Hematopoietic multipotent progenitor cell treated with erythropoietin and hydrocortisone succinate and interleukin-3 and kit ligand, for 15 days (in vitro differentiated cells): ENCODE measurements around the gene STUM.

Experiments used
- DNase-seq: peaks from one replicate; pipeline ENCODE4 v3.0.0-alpha.2; 2015; ENCODE audit warnings: low spot score

STUM gene

DNA sequence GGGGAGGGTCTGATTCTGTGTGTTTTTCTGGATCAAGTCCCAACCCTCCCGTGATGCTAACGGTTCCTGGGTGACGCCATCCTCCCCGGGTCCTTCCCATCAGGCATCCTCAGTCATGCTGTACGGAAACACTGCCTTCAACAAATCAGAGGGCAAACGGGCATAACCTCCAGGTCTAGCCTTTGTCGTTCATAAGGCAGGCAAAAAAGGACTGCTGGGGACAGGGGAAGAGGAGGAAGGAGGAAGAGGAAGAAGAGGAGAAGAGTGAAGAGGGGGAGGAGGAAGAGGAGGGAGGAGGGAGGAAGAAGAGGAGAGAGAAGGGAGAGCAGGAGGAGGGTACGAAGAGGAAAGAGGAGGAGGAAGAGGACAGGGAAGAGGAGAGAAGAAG lies 106.1 kb downstream of the STUM start:
- DNase-seq, result no peak

DNA sequence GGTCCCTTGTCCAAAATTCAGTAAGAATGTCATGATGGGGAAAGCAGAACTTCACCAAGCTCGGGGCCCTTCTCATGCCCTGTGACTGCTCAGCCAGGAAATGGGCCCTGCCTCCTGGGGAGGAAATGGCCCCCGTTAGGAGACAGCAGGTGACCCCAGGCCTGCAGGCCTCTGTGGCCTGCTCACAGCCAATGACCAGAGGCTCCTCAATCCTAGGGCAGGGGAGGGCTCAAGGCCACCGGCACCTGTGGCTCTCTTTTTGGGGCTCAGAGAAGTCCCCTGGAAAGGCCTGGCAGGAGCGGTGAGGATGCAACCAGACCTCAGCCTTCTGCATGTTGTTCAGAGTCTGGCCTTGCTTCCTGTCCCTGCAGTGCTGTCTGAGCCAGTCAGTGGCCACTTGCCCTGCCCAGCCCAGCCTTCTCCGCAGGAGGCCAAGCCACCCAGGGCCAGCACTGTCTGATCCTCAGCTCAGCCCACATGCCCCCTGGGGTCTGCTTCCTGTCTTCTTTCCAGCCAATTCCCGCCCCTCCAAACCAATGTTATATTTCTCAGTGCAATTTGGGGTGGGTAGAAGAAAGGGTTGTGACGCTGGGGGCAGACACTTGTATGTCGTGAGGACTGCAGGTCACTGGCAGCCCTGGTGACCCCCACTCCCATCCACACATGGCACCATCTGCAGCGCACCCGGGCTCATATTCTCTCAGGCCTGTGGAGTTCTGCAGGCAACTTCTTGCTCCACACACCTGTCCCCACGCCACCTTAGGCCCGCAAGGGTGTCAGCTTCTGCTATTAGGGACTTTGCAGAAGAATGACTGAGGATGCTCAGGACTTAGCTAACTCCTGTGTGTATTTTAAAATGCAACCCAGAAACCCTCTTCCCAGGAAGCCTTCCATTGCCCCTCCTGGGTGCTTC lies 106.9 kb downstream of the STUM start:
- no peak for DNase-seq

DNA sequence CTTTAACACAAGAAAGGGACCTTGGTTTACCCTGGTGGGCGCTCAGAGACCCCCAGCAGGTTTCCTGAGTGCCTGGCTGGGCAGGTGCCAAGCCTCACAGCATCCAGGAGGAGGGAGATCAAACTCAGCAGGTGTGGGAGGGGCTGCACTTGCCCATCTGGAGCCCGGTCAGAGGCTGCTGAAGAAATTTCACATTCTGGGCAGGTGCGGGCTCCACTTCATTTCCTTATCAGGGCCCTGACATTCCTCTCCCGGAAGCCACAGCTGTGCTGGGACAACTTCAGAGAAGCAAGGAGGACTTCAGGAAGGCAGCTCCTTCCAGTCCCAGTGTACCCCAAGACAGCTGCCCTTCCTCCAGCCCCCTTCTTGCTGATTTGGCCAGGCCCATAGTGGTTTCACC lies 107.6 kb downstream of the STUM start:
- no peak for DNase-seq

DNA sequence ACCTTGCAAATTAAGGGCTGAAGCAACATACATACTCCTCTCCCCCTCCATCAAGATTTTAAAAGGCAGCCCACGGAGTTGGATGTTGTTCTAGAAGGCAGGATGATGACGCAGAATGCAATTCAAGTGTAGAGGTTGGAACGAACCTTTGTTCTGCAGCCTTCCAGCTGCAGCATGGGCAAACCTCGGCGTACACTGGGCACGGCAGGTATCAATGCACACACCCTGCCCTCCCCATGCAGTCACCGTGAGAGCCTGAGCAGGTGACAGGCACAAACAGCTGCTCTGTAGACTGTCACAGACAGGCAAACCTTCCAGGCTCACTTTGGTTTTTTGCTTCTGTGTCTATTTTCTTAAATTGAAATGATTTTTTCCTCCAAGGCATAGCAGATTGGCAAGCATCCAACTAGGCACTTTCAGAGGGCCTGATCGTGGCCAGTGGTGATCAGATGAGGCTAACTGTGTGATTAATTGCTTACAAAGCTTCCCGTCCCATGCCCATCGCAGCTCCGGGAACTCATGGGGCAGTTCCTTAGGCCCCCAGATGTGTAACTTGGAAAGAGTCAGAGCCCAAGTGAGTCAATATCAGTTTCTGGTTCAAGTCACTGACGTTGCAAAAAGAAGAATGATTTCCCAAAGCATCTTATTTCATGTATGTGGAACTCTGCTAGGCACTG lies 108.2 kb downstream of the STUM start:
- no peak for DNase-seq

DNA sequence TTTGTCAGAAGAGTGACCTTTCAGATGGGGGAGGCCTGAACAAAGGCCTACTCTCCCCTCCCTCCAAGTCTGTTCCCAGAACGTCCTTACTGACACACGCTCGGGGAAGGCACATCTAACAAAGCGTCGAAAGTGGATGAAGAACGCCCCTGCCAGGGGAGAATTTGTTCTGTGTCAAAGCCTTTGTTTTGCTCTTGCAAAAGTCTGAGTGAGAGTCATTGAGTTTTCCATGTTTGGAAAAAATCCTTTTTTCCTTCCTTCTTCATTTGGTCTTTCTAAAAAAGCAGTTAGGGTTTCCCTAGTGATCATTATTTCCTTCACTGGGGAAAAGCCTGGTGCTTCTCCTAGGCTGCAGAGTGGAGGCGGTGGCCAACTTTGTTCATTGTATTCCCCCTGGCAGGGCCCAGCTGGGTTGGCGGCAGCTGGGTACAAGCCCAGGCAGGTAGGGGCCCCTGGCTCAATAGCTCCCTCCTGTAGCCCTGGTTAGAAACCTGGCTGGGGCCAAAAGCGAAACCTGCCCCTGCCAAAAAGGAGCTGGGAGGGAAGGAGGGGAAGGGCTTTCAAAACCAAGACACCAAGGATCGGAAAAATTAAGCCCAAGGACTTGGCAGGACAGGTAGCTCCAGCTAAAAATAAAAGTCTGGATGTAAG lies 109.5 kb downstream of the STUM start:
- DNase-seq, result no peak

DNA sequence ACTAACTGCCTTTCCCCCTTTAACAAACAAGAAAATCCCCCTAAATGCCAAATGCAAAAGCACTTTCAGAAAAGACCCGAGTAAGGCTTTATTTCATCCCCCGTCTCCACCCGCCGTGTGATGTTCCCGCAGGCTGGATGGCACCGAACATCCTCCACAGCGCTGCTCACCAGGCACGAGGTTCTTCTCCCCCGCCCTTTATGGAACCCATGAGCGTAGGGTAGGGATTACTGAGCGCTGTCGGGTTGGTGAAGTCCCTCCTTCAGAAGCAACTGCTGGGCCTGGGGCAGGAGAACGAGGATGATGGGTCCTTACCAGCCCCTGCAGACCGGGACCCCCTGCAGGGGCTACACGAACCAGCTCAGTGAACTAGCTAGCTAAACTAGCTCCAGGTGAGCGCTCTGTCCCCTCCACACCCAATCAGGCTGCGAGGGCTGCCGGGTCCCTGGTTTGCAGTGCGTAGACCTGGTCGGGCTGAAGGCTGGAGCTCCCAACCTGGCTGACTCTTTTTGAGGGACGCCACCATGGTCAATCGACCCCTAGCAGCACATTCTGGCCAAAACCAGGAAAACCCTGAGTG lies 110.1 kb downstream of the STUM start:
- no peak for DNase-seq
